Pancreas (tissue), 10 donors: ENCODE data around the gene PXYLP1. TPM values are rescaled to one million over a fixed set of nuclear protein-coding genes. Genes with fewer than 3 reads are reported as not detected.
A peak's percentile ranks its signal among the peaks of the same experiment; 100 is the strongest.

Source experiments
- ATAC-seq, 4 donors: fragments of 200-7000 bp; cut with Tn5 transposase; one replicate each; pipeline versions ENCODE4 v1.8.0 to v1.9.1; 2020; ENCODE audit warnings: mild to moderate bottlenecking in 4 of 4, moderate library complexity in 4 of 4
- DNase-seq, 6 donors: peaks; one replicate each; pipeline ENCODE4 v3.0.0-alpha.2; 2020
- FAIRE-seq: peaks from 2 replicates; lab custom pipeline; 2012; peaks lifted over from hg19 to GRCh38; lab: Jason Lieb, UNC
- H3K27ac ChIP-seq, 4 donors: fragments of 200-600 bp; sonication (generic); 1 replicate in 3 of 4; 2 replicates in 1 of 4; pipeline versions ENCODE4 v1.5.0 to v1.8.0; 2020
- H3K27me3 ChIP-seq, 4 donors: fragments of 200-600 bp; one replicate each; pipeline ENCODE4 v1.8.0; 2021
- H3K36me3 ChIP-seq, 3 donors: fragments of 200-600 bp; sonication (generic) in 1 of 3; one replicate each; pipeline versions ENCODE4 v1.5.0 to v1.8.0; 2020 to 2021
- H3K4me1 ChIP-seq, 3 donors: fragments of 200-600 bp; one replicate each; pipeline ENCODE4 v1.8.0; 2021
- H3K4me3 ChIP-seq, 4 donors: fragments of 200-600 bp; sonication (generic) in 2 of 4; one replicate each; pipeline versions ENCODE4 v1.5.0 to v1.8.0; 2020 to 2021
- H3K9me3 ChIP-seq, 4 donors: fragments of 200-600 bp; one replicate each; pipeline ENCODE4 v1.8.0; 2021
- CTCF ChIP-seq, 4 donors: fragments of 200-600 bp; sonication (generic) in 3 of 4; IDR thresholded peaks; one replicate each; pipeline versions ENCODE4 v1.5.0 to v1.8.0; 2021; ENCODE audit warnings: antibody characterized with exemption in 4 of 4
- WGBS, 2 donors: extraction: QIAGEN DNeasy Blood & Tissue Kit; methylation state at CpG; one replicate each; pipeline ENCODE4 v1.1.7; 2013; 5-methylcytosine and 5-hydroxymethylcytosine counted together
- intact Hi-C, 3 donors: fragments of 100-400 bp; cut with DNase I; formaldehyde crosslinking; loops; one replicate each; pipeline versions ENCODE4 v1.11.1 to v1.14.2; 2022
- polyA plus RNA-seq, 2 donors: library from polyadenylated mRNA; stranded (reverse); fragments of 200-250 nt; gene quantifications; one replicate each; pipeline ENCODE4 v1.2.3, GENCODE V29; 2013
- total RNA-seq, 6 donors: library from RNA; stranded (reverse); fragmentation: NEBNext Ultra II Directional in 4 of 6; extraction: Animal tissue kit (Norgen Biotek cat#: 25700) in 4 of 6; gene quantifications; one replicate each; pipeline versions ENCODE4 v1.2.1 to v1.2.4, GENCODE V29; 2021 to 2023
- donor health status: healthy with polysubstance abuse.
- donor health status: DM: no; HTN: no; CAD: no; lungs with moderate emphysema.
- donor health status: DM: no; HTN: no; CAD: no.
- donor health status: control.
- donor health status: control.
- donor health status: Bipolar disorder and iron deficiency.
- donor health status: DM: yes; HTN: yes; CAD: no.
- donor health status: DM: no; HTN: no; CAD: no.
- donor health status: DM: no; HTN: no; CAD: no.
- donor health status: DM: yes; HTN: yes; CAD: no.

PXYLP1 gene
- total and polyA plus RNA-seq, 8 donors = 6.0 to 11.6 (median 7.7) TPM

- no peak for FAIRE-seq
- Histone ChIP-seq H3K4me1 (peaks cover 0 to 4% (median 0%) of the 10 kb centered on the region in 3 donors), H3K36me3 (no peaks in the 10 kb centered on the region), H3K27ac (no peak overlapping the region), H3K4me3 (no peak overlapping the region), H3K9me3 (no peaks in the 10 kb centered on the region), H3K27me3 (no peaks in the 10 kb centered on the region)
- intact Hi-C loops = no loop called here
- no peak for TF ChIP-seq CTCF (IDR thresholded peaks at IDR 0.05)
- no peak for DNase-seq
- no peak for ATAC-seq
- 78 to 92% methylated on average over 2 of the region's 2 CpGs for WGBS, 2 donors
Observed at GRCh38 chr3:141335531-141336061, 104.0 kb downstream of the PXYLP1 start.

GRCh38 chr3:141336672-141337522 lies 105.3 kb downstream of the PXYLP1 start:
- FAIRE-seq (no peak), ATAC-seq (peak in 2 of 4 donors; percentile 64 to 78), DNase-seq (no peak)
- intact Hi-C loops = no loop called here
- no peaks in the 10 kb centered on the region for H3K9me3 ChIP-seq
- no peak overlapping the region for H3K27ac ChIP-seq
- no peak overlapping the region for H3K4me3 ChIP-seq
- 73 to 75% methylated on average over 12 of the region's 12 CpGs for WGBS, 2 donors
- H3K4me1 ChIP-seq = peaks cover 0 to 4% (median 0%) of the 10 kb centered on the region in 3 donors
- no peak for TF ChIP-seq CTCF (IDR thresholded peaks at IDR 0.05)
- no peaks in the 10 kb centered on the region for H3K27me3 ChIP-seq
- no peaks in the 10 kb centered on the region for H3K36me3 ChIP-seq

GRCh38 chr3:141337523-141337854 lies 105.9 kb downstream of the PXYLP1 start:
- no peak for TF ChIP-seq CTCF (IDR thresholded peaks at IDR 0.05)
- H3K9me3 ChIP-seq = no peaks in the 10 kb centered on the region
- no peak overlapping the region for H3K27ac ChIP-seq
- FAIRE-seq (no peak), DNase-seq (no peak), ATAC-seq (peak in 1 of 4 donors; percentile 62)
- WGBS, 2 donors = 72 to 79% methylated on average over 1 of the region's 1 CpG
- no peak overlapping the region for H3K4me3 ChIP-seq
- no peaks in the 10 kb centered on the region for H3K27me3 ChIP-seq
- H3K36me3 ChIP-seq = no peaks in the 10 kb centered on the region
- intact Hi-C loops = no loop called here
- H3K4me1 ChIP-seq = peaks cover 0 to 4% (median 0%) of the 10 kb centered on the region in 3 donors

- 80 to 88% methylated on average over 2 of the region's 2 CpGs for WGBS, 2 donors
- FAIRE-seq (no peak), DNase-seq (no peak), ATAC-seq (no peak)
- TF ChIP-seq CTCF (IDR thresholded peaks at IDR 0.05) = no peak
- H3K27me3 ChIP-seq = no peaks in the 10 kb centered on the region
- intact Hi-C loops = no loop called here
- peaks cover 0 to 4% (median 0%) of the 10 kb centered on the region in 3 donors for H3K4me1 ChIP-seq
- H3K9me3 ChIP-seq = no peaks in the 10 kb centered on the region
- H3K4me3 ChIP-seq = no peak overlapping the region
- no peaks in the 10 kb centered on the region for H3K36me3 ChIP-seq
- no peak overlapping the region for H3K27ac ChIP-seq
Observed at GRCh38 chr3:141337991-141338390, 106.4 kb downstream of the PXYLP1 start.

- Histone ChIP-seq H3K27me3 (no peaks in the 10 kb centered on the region), H3K4me1 (peaks cover 0 to 4% (median 0%) of the 10 kb centered on the region in 3 donors), H3K9me3 (no peaks in the 10 kb centered on the region), H3K36me3 (no peaks in the 10 kb centered on the region), H3K4me3 (no peak overlapping the region), H3K27ac (no peak overlapping the region)
- FAIRE-seq (no peak), DNase-seq (no peak), ATAC-seq (no peak)
- no peak for TF ChIP-seq CTCF (IDR thresholded peaks at IDR 0.05)
- intact Hi-C loops = no loop called here
Observed at GRCh38 chr3:141338881-141339280, 107.3 kb downstream of the PXYLP1 start.
